ENCODE data around the gene ATG4B.

Gene ATG4B

GRCh38 chr2:241670333-241671110 lies 33.0 kb downstream of the ATG4B start:
- H3K27me3 ChIP-seq (ENCODE audit: insufficient read depth, insufficient read length), result no peaks in the 10 kb centered on the region
- H3K9ac ChIP-seq (ENCODE audit: insufficient read length, low read depth), result no peak overlapping the region
- peaks cover 96% of the 10 kb centered on the region for H3K36me3 ChIP-seq (ENCODE audit: insufficient read depth, insufficient read length, low read length)
- H3K9me3 ChIP-seq (ENCODE audit: insufficient read depth, low read length), result no peaks in the 10 kb centered on the region
- TF ChIP-seq YY1 (IDR thresholded peaks at IDR 0.05; ENCODE audit: insufficient read depth, insufficient read length), result no peak
- no peak for TF ChIP-seq ZNF274 (IDR thresholded peaks at IDR 0.05; ENCODE audit: low read depth, low read length)
- TF ChIP-seq SUZ12 (IDR thresholded peaks at IDR 0.05; ENCODE audit: extremely low read depth, insufficient read depth, insufficient read length), result no peak
- peaks cover 9% of the 10 kb centered on the region for H3K4me1 ChIP-seq (ENCODE audit: insufficient read depth, insufficient read length)
- H3K4me3 ChIP-seq (ENCODE audit: insufficient read length, low read depth), result no peak overlapping the region
- DNase-seq (ENCODE audit: low read depth, low spot score), result no peak

GRCh38 chr2:241671457-241672240 lies 34.2 kb downstream of the ATG4B start:
- Histone ChIP-seq H3K9ac (ENCODE audit: insufficient read length, low read depth) (no peak overlapping the region), H3K36me3 (ENCODE audit: insufficient read depth, insufficient read length, low read length) (peaks cover 96% of the 10 kb centered on the region), H3K4me1 (ENCODE audit: insufficient read depth, insufficient read length) (peaks cover 6% of the 10 kb centered on the region), H3K9me3 (ENCODE audit: insufficient read depth, low read length) (no peaks in the 10 kb centered on the region), H3K27me3 (ENCODE audit: insufficient read depth, insufficient read length) (no peaks in the 10 kb centered on the region), H3K4me3 (ENCODE audit: insufficient read length, low read depth) (no peak overlapping the region)
- TF ChIP-seq YY1 (IDR thresholded peaks at IDR 0.05; ENCODE audit: insufficient read depth, insufficient read length), result no peak
- TF ChIP-seq ZNF274 (IDR thresholded peaks at IDR 0.05; ENCODE audit: low read depth, low read length), result no peak
- no peak for TF ChIP-seq SUZ12 (IDR thresholded peaks at IDR 0.05; ENCODE audit: extremely low read depth, insufficient read depth, insufficient read length)
- no peak for DNase-seq (ENCODE audit: low read depth, low spot score)

- Histone ChIP-seq H3K27me3 (ENCODE audit: insufficient read depth, insufficient read length) (no peaks in the 10 kb centered on the region), H3K4me1 (ENCODE audit: insufficient read depth, insufficient read length) (peaks cover 2% of the 10 kb centered on the region), H3K36me3 (ENCODE audit: insufficient read depth, insufficient read length, low read length) (peaks cover 96% of the 10 kb centered on the region), H3K9me3 (ENCODE audit: insufficient read depth, low read length) (no peaks in the 10 kb centered on the region), H3K4me3 (ENCODE audit: insufficient read length, low read depth) (no peak overlapping the region), H3K9ac (ENCODE audit: insufficient read length, low read depth) (peak overlapping the region; percentile 10)
- no peak for DNase-seq (ENCODE audit: low read depth, low spot score)
- TF ChIP-seq YY1 (IDR thresholded peaks at IDR 0.05; ENCODE audit: insufficient read depth, insufficient read length) (no peak), SUZ12 (IDR thresholded peaks at IDR 0.05; ENCODE audit: extremely low read depth, insufficient read depth, insufficient read length) (no peak), ZNF274 (IDR thresholded peaks at IDR 0.05; ENCODE audit: low read depth, low read length) (no peak)
Measured at GRCh38 chr2:241672243-241673188, 35.0 kb downstream of the ATG4B start.

- no peaks in the 10 kb centered on the region for H3K27me3 ChIP-seq (ENCODE audit: insufficient read depth, insufficient read length)
- no peak overlapping the region for H3K4me3 ChIP-seq (ENCODE audit: insufficient read length, low read depth)
- peak overlapping the region; percentile 10 for H3K9ac ChIP-seq (ENCODE audit: insufficient read length, low read depth)
- no peak for DNase-seq (ENCODE audit: low read depth, low spot score)
- H3K4me1 ChIP-seq (ENCODE audit: insufficient read depth, insufficient read length), result peaks cover 2% of the 10 kb centered on the region
- peaks cover 94% of the 10 kb centered on the region for H3K36me3 ChIP-seq (ENCODE audit: insufficient read depth, insufficient read length, low read length)
- H3K9me3 ChIP-seq (ENCODE audit: insufficient read depth, low read length), result no peaks in the 10 kb centered on the region
- TF ChIP-seq SUZ12 (IDR thresholded peaks at IDR 0.05; ENCODE audit: extremely low read depth, insufficient read depth, insufficient read length) (no peak), ZNF274 (IDR thresholded peaks at IDR 0.05; ENCODE audit: low read depth, low read length) (no peak), YY1 (IDR thresholded peaks at IDR 0.05; ENCODE audit: insufficient read depth, insufficient read length) (no peak)
Measured at GRCh38 chr2:241673189-241673663, 35.7 kb downstream of the ATG4B start.

GRCh38 chr2:241673797-241674725 lies 36.6 kb downstream of the ATG4B start:
- Histone ChIP-seq H3K9ac (ENCODE audit: insufficient read length, low read depth) (no peak overlapping the region), H3K9me3 (ENCODE audit: insufficient read depth, low read length) (no peaks in the 10 kb centered on the region), H3K27me3 (ENCODE audit: insufficient read depth, insufficient read length) (no peaks in the 10 kb centered on the region), H3K4me3 (ENCODE audit: insufficient read length, low read depth) (no peak overlapping the region), H3K36me3 (ENCODE audit: insufficient read depth, insufficient read length, low read length) (peaks cover 94% of the 10 kb centered on the region), H3K4me1 (ENCODE audit: insufficient read depth, insufficient read length) (peaks cover 2% of the 10 kb centered on the region)
- no peak for DNase-seq (ENCODE audit: low read depth, low spot score)
- TF ChIP-seq YY1 (IDR thresholded peaks at IDR 0.05; ENCODE audit: insufficient read depth, insufficient read length) (no peak), ZNF274 (IDR thresholded peaks at IDR 0.05; ENCODE audit: low read depth, low read length) (no peak), SUZ12 (IDR thresholded peaks at IDR 0.05; ENCODE audit: extremely low read depth, insufficient read depth, insufficient read length) (no peak)

- no peak for DNase-seq (ENCODE audit: low read depth, low spot score)
- Histone ChIP-seq H3K9me3 (ENCODE audit: insufficient read depth, low read length) (no peaks in the 10 kb centered on the region), H3K36me3 (ENCODE audit: insufficient read depth, insufficient read length, low read length) (peaks cover 96% of the 10 kb centered on the region), H3K27me3 (ENCODE audit: insufficient read depth, insufficient read length) (no peaks in the 10 kb centered on the region), H3K9ac (ENCODE audit: insufficient read length, low read depth) (no peak overlapping the region), H3K4me1 (ENCODE audit: insufficient read depth, insufficient read length) (peaks cover 2% of the 10 kb centered on the region), H3K4me3 (ENCODE audit: insufficient read length, low read depth) (no peak overlapping the region)
- no peak for TF ChIP-seq SUZ12 (IDR thresholded peaks at IDR 0.05; ENCODE audit: extremely low read depth, insufficient read depth, insufficient read length)
- TF ChIP-seq ZNF274 (IDR thresholded peaks at IDR 0.05; ENCODE audit: low read depth, low read length), result no peak
- TF ChIP-seq YY1 (IDR thresholded peaks at IDR 0.05; ENCODE audit: insufficient read depth, insufficient read length), result no peak
Measured at GRCh38 chr2:241675885-241676284, 38.4 kb downstream of the ATG4B start.
